Measurements from ENCODE around the gene ZMYND19.

The ZMYND19 gene

DNA sequence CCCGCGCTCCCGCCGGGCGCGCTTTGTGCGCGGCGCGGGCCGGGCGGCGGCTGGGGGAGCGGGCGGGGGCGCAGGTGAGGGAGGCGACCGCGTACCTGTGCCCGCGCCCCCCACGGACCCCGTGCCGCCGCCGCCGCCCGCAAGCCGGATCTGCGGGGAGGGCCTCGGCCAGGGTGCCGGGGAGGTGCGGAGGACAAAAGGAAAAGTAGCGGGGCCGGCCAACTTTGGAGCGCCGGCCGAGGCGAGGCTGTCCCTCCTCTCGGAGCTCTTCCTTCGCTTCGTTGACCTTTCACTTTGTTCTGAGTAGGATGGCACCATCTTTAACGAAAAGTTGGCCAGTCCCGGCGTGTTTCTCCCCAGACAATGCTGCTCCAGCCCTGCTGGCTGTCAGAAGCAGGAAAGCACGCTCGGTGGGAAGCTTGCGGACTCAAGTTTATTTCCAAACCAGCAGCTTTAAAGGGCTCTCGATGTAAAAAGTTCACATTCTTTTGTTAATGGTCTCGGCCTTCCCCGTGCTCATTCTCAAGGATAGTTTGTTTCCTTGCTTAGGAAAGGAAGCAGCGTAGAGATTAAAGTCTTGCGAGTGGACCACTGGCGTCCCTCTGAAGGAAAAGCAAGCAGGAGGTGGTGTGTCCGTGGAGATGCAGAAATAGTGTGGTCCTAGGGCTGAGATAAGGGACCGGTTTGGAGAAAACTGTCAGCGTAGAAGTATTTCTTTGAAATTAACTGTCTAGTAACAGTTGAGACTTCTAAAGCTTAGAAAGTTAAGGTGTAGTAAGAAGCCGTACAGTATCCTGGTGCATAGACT lies 29.1 kb upstream of the ZMYND19 start:
- peak overlapping the region; percentile 75 to 83 for H3K4me3 Mint-ChIP-seq
- H3K4me1 Mint-ChIP-seq: peaks cover 51% of the 10 kb centered on the region
- no peaks in the 10 kb centered on the region for H3K27me3 Mint-ChIP-seq
- peak overlapping the region; percentile 77 to 84 for H3K27ac Mint-ChIP-seq
- DNase-seq: peak; percentile 32 to 37
- peak; percentile 36 for ATAC-seq
- no peaks in the 10 kb centered on the region for H3K9me3 Mint-ChIP-seq

DNA sequence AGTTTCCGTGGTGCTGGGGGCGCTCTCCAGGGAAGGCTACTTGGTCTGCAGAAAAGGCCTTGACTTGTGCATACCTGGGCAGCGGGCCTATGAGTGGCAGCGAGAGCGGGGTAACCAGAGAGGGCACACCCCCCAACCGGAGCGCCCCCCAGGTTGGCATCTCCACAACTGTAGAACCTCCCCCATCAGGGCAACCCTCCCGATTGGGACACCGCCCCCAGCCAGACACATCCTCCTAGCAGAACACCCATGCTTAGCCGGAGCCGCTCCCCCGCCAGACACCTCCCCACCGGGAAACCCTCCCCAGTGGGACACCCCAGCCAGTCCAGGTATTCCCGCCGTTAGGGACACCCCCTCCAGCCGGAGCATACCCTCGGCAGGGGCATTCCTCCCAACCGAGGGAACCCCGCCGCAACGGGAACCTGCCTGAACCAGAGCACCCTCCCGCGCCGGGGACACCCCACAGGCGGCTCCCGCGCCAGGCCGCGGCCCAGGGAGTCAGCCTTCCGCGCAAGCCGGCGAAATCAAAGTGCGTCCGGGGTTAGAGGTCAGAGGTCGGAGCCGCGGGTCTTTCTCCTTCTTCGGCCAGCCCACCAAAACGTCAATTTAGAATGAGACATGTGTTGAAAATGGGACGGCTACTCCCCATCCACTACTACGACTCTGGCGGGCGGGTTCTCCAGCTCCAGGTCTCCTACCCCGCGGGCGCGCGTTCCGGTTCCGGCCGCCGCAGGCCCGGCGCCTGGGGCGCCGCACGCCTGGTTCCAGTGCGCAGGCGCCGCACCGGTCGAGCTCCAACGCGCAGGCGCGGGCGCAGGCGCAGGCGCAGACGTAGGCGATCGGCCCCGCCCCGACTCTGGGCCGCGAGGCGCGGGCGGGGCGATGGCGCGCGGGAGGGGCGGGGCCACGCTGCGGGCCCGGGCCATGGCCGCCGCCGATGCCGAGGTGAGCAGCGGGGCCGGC lies 28.1 kb upstream of the ZMYND19 start, which contains the start of gene EHMT1:
Gene EHMT1, plus strand, starts transcription at position 901 of the 963 bp plus-strand sequence. Its CDS starts 24 bp downstream, at position 925.
- Mint-ChIP-seq H3K4me3 (peak within 1 kb of the TSS; percentile 91 to 93), H3K27ac (peak within 1 kb of the TSS; percentile 87 to 94), H3K4me1 (peaks cover 45% of the 10 kb centered on the region), H3K27me3 (no peaks in the 10 kb centered on the region), H3K9me3 (no peaks in the 10 kb centered on the region)
- peak; percentile 80 for ATAC-seq
- peak; percentile 92 to 94 for DNase-seq

DNA sequence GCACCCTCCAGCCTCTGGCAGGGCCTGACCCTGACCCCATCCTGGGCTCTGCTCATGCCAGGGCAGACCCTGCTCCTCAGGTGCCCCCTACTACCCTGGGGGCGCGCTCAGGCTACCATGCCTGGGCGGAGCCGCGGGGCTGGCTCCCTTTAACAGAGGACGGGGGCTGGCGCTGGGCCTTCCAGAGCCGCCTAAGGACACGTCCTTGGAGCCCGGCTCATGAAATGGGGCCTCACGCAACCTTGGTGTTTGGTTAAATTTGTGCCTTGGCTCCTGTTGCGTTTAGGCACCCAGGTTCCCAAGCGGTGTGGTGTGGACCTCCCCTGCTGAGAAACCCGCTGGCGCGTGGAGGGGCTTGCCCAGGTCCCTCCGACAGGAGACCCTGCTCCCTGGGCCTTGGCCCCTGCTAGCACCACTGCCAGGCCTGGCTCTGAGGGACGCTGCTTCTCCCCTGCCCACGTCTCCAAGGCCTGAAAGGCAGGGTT lies 25.1 kb upstream of the ZMYND19 start:
- H3K27me3 Mint-ChIP-seq: no peaks in the 10 kb centered on the region
- no peak for DNase-seq
- H3K27ac Mint-ChIP-seq: no peak overlapping the region
- H3K9me3 Mint-ChIP-seq: no peaks in the 10 kb centered on the region
- peaks cover 48% of the 10 kb centered on the region for H3K4me1 Mint-ChIP-seq
- ATAC-seq: no peak
- H3K4me3 Mint-ChIP-seq: no peak overlapping the region

DNA sequence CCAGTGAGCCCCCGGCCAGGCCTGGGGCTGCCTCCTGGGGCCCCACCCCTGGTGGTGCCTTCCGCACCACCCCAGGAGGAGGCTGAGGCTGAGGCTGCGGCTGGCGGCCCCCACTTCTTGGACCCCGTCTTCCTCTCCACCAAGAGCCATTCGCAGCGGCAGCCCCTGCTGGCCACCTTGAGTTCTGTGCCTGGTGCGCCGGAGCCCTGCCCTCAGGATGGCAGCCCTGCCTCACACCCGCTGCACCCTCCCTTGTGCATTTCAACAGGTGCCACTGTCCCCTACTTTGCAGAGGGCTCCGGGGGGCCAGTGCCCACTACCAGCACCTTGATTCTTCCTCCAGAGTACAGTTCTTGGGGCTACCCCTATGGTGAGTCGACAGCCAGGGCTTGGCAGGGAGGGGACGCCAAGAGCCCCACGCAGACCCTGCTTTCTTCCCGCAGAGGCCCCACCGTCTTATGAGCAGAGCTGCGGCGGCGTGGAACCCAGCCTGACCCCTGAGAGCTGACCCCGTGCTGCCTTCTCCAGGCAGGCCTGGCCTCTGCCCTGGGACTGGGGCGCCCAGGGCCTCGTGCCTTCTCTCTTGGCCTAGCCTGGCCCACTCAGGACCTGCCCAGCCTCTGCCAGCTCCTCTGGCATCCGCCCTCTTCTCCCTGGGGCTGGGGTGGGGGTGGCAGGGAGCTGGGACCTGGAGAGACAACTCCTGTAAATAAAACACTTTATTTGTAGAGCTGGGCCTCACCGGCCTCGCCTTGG lies 24.5 kb upstream of the ZMYND19 start:
- no peaks in the 10 kb centered on the region for H3K27me3 Mint-ChIP-seq
- peaks cover 42% of the 10 kb centered on the region for H3K4me1 Mint-ChIP-seq
- no peak for DNase-seq
- ATAC-seq: no peak
- no peak overlapping the region for H3K27ac Mint-ChIP-seq
- H3K4me3 Mint-ChIP-seq: no peak overlapping the region
- H3K9me3 Mint-ChIP-seq: no peaks in the 10 kb centered on the region

DNA sequence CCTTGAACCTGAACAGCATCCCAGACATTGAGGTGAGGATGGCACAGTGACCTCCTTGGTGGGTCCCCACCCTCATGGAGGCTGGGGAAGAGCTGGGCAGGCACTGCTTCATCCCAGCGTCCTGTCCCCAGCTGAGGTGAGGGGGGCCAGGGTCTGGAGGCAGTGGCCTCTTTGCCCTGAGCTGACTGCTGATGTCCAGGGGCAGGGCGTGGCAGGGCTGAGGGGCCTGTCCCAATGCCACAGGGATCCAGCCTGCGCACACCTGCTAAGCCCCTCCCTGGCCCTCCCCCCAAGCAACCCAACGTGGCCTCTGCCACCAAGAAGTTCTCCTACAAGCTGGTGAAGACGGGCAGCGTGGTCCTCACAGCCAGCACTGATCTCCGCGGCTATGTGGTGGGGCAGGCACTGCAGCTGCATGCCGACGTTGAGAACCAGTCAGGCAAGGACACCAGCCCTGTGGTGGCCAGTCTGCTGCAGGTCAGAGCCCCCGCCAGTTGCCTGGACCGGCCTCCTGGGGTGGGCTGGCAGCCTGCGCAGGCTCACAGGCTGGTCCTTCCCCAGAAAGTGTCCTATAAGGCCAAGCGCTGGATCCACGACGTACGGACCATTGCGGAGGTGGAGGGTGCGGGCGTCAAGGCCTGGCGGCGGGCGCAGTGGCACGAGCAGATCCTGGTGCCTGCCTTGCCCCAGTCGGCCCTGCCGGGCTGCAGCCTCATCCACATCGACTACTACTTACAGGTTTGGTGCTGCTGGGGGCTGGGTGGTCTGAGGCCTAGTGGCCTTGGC lies 23.6 kb upstream of the ZMYND19 start:
- H3K4me3 Mint-ChIP-seq: no peak overlapping the region
- H3K4me1 Mint-ChIP-seq: peaks cover 40% of the 10 kb centered on the region
- ATAC-seq (no peak), DNase-seq (no peak)
- no peak overlapping the region for H3K27ac Mint-ChIP-seq
- H3K27me3 Mint-ChIP-seq: no peaks in the 10 kb centered on the region
- H3K9me3 Mint-ChIP-seq: no peaks in the 10 kb centered on the region

DNA sequence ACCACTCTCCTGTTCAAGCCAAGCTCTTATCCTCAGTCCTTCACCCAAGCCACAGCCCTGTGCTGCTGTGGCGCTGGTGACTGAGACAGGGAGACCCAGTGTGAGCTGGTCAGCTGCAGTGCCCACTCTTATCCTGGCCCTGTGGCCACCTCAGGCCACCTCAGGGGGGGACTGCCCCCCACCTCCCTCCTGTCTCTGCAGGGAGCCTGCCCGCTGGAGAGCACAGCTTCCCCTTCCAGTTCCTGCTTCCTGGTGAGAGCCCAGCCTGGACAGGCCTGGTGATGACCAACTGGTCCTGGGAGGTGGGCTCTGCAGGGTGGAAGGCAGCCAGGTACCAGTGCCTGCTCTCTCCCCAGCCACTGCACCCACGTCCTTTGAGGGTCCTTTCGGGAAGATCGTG lies 22.9 kb upstream of the ZMYND19 start:
- H3K27me3 Mint-ChIP-seq: no peaks in the 10 kb centered on the region
- H3K4me1 Mint-ChIP-seq: peaks cover 40% of the 10 kb centered on the region
- H3K4me3 Mint-ChIP-seq: no peak overlapping the region

DNA sequence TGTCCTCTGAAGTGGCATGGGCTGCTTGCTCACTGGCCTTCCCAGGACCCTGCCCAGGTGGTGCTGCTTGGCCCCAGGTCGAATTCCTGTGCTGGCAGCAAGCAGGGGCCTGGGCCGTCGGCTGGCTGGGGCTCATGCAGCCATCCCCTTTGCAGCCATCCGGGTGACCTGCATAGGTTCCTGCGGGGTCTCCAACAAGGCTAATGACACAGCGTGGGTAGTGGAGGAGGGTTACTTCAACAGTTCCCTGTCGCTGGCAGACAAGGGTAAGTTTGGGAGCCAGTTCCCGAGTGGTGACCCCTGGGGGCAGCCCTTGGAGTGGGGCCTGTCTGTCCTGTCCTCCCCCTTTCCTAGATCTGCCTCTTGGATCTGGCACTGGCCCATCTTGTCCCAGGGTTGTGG lies 22.4 kb upstream of the ZMYND19 start:
- Mint-ChIP-seq H3K27ac (no peak overlapping the region), H3K27me3 (no peaks in the 10 kb centered on the region), H3K4me3 (no peak overlapping the region), H3K4me1 (peaks cover 36% of the 10 kb centered on the region), H3K9me3 (no peaks in the 10 kb centered on the region)
- ATAC-seq: no peak
- DNase-seq: no peak

More for the DNA sequence above, 22.9 kb upstream of the ZMYND19 start:
- ATAC-seq (no peak), DNase-seq (no peak)
- no peaks in the 10 kb centered on the region for H3K9me3 Mint-ChIP-seq
- H3K27ac Mint-ChIP-seq: peak overlapping the region in 1 of 2 donors; percentile 12

DNA sequence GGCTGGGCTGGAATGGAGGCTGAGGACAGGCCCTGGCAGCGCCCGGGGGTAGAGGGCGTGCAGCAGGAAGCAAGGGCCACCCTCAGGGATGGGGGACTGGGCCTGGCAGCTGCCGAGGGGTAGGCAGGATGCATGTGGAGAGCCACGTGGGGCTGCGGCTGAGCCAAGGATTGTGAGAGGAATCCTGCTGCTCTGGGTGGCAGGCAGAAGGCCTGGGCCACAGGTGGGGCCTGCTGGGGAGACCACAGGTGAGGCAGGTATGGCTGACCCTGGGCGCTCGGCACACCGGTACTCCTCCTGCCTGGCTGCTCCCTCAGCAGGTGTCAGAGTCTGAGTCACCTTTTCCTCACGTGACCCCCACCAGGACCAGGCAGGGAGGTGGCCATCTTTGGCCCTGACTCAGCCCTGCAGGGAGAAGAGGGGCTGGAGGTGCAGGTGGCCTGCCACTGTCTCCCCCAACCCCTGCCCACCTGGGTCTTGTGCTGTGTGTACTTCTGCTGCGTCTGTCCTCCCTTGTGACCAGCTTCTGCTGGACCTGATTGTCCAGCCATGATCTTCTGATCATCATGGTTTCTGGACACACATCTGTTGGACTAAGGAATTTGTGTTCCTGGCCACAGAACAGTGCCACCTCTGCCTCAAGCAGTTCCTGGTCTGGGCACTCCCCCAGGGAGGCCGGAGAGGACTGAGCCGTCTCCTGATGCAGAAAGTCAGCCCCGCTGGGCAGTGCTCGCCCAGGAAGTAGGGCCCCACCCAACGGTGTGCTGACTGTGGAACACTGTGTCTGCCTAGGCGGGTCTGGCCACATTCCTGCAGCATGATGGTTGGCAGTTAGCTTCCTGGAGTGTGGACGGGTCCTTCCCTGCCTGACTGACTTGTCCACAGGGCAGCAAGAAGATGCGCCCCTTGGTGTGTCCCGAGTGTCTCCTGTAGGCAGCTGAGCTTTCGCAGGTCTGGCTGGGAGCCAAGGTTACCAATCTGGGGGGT lies 21.6 kb upstream of the ZMYND19 start:
- ATAC-seq (peak; percentile 73), DNase-seq (peak in 1 of 2 donors; percentile 47)
- peaks cover 36% of the 10 kb centered on the region for H3K4me1 Mint-ChIP-seq
- peak overlapping the region; percentile 58 to 74 for H3K27ac Mint-ChIP-seq
- H3K9me3 Mint-ChIP-seq: no peaks in the 10 kb centered on the region
- H3K27me3 Mint-ChIP-seq: no peaks in the 10 kb centered on the region
- H3K4me3 Mint-ChIP-seq: peak overlapping the region in 1 of 2 donors; percentile 69

DNA sequence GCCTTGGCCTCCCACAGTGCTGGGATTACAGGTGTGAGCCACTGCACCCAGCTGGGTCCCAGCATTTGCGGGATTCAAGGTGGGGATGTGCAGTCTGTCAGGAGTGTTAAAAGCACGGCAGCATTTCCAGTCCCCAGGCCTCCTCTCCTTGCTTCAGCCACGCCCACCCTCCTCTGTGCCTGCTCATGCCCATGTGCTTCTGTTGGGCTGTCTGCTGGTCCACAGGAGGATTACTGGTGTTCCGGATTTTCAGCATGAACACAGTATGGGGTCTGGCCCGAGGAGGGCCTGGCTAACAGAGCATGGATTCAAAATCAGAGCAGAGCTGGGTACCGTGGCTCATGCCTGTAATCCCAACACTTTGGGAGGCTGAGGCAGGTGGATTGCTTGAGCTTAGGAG lies 20.6 kb upstream of the ZMYND19 start:
- DNase-seq (no peak), ATAC-seq (no peak)
- Mint-ChIP-seq H3K9me3 (no peaks in the 10 kb centered on the region), H3K27me3 (no peaks in the 10 kb centered on the region), H3K4me1 (peaks cover 41% of the 10 kb centered on the region), H3K4me3 (peak overlapping the region in 1 of 2 donors; percentile 69), H3K27ac (no peak overlapping the region)

DNA sequence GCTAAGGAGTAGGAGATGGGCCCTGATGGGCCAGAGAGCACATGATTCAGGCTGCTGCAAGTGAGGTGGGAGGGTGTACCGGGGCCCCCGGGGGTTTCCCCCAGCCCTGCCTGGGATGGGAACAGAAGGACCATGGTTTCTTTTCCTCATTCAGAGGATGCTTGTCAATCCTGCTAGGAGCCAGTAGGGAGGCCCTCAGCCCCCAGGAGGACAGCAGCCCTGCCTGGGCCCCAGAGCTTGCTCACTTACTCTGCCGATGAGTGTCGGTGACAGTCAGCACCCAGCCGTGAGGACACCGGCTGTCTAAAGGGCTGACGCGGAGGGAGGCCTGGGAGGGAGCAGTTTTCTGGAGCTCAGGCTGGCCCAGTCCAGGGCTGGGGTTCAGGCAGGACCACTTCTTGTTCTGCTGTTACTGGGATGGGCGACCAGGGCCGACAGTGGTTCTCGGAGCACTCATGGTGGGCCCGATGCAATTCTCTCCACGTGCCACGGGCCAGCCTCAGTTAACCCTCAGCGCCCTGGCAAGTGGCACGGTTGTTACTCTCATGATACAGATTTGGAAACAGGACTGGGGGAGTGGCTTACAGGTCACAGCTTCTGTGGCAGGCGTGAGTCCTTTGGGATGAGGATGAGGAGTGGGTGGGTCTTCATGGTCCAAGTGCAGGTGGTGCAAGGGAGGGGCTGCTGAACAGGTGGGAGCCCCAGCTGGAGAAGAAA lies 17.0 kb upstream of the ZMYND19 start:
- H3K4me3 Mint-ChIP-seq: peak overlapping the region; percentile 76 to 84
- H3K9me3 Mint-ChIP-seq: no peaks in the 10 kb centered on the region
- ATAC-seq (no peak), DNase-seq (no peak)
- H3K27ac Mint-ChIP-seq: peak overlapping the region; percentile 8 to 82
- H3K4me1 Mint-ChIP-seq: peaks cover 48% of the 10 kb centered on the region
- no peaks in the 10 kb centered on the region for H3K27me3 Mint-ChIP-seq

DNA sequence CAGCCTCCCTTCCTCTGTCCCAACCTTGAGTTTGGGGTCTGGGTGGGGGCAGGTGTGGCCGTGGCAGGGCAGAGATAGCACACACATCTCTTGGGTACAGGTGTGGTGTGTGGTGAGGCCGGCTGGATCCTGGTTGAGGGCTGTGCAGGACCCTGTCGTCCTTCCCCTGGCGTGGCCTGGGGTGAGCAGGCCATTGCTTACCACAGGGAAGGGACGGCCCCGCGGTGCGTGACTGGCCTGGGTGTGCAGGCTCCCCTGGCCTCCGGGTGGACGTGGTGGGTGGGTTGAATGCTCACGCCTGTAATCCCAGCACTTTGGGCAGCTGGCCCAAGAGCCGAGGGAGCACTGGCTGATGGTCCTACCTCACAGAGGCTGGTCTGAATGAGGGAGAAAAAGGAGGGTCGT lies 16.4 kb upstream of the ZMYND19 start:
- peak overlapping the region; percentile 8 to 82 for H3K27ac Mint-ChIP-seq

DNA sequence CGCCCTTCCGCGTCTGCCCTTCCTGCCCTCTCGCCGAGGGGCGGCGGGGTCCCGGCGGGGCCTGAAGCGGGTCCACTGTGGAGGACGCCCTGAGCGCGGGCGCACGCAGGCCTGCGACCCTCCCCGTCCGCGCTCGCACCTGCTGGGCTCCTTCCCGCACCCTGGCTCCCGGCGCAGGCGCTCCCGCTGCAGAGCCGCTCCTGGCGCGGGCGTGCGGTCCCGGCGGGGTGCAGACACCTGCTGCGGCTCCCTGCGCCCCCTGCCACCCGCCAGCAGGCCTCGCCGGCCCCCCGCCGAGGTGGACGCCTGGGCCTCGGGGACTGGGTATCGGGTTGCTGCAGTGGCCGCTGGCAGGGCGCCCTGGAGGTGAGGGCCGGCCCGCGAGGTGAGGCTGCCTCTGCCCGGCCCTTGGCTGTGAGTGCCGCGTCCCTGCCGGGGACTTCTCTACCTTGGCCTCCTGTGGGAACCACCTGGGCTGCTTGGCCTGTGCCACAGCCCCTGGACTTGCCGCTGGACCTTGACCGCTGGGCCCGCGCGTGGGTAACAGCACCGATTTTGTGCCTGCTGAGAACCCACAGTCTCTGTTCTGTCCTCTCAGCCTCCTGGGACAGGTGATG lies 15.8 kb upstream of the ZMYND19 start:
- no peaks in the 10 kb centered on the region for H3K9me3 Mint-ChIP-seq
- H3K4me3 Mint-ChIP-seq: peak overlapping the region; percentile 76 to 84
- ATAC-seq: peak; percentile 16
- peaks cover 36% of the 10 kb centered on the region for H3K4me1 Mint-ChIP-seq
- H3K27ac Mint-ChIP-seq: no peak overlapping the region
- H3K27me3 Mint-ChIP-seq: no peaks in the 10 kb centered on the region
- peak; percentile 32 to 50 for DNase-seq

More for the DNA sequence above, 16.4 kb upstream of the ZMYND19 start:
- DNase-seq (no peak), ATAC-seq (no peak)
- Mint-ChIP-seq H3K4me1 (peaks cover 42% of the 10 kb centered on the region), H3K9me3 (no peaks in the 10 kb centered on the region), H3K4me3 (peak overlapping the region; percentile 76 to 84), H3K27me3 (no peaks in the 10 kb centered on the region)

Measured in stimulated activated naive CD8-positive, alpha-beta T cell treated with anti-CD3 and anti-CD28 coated beads, Interleukin-15, amount 100 ng/mL, for 72 hours (primary cell).